GM15510 (cell line): ENCODE data around the gene MALL.

Experiments
- POLR2A ChIP-seq: IDR thresholded peaks from 3 replicates; pipeline ENCODE4 v1.6.1; 2011; ENCODE audit warnings: borderline replicate concordance; ENCODE audit not compliant: insufficient read length; ENCODE audit errors: extremely low read depth

The MALL gene

GRCh38 chr2:110104025-110104771, 11.4 kb downstream of the MALL start:
- no peak for TF ChIP-seq POLR2A

GRCh38 chr2:110103061-110103961, 12.3 kb downstream of the MALL start:
- TF ChIP-seq POLR2A = no peak

- no peak for TF ChIP-seq POLR2A
Observed at GRCh38 chr2:110101901-110102803, 13.5 kb downstream of the MALL start.

GRCh38 chr2:110101280-110101844, 14.3 kb downstream of the MALL start:
- no peak for TF ChIP-seq POLR2A

GRCh38 chr2:110100480-110100879, 15.1 kb downstream of the MALL start:
- TF ChIP-seq POLR2A = no peak

- no peak for TF ChIP-seq POLR2A
Observed at GRCh38 chr2:110099471-110100225, 16.0 kb downstream of the MALL start.

GRCh38 chr2:110099038-110099425, 16.6 kb downstream of the MALL start:
- no peak for TF ChIP-seq POLR2A

- TF ChIP-seq POLR2A = no peak
Observed at GRCh38 chr2:110097506-110098220, 18.0 kb downstream of the MALL start.

GRCh38 chr2:110095994-110096633, 19.5 kb downstream of the MALL start:
- TF ChIP-seq POLR2A = no peak
